ENCODE data around the gene EPB41L4A. TPM values are rescaled to one million over a fixed set of nuclear protein-coding genes. Genes with fewer than 3 reads are reported as not detected.

EPB41L4A gene
- total and polyA plus RNA-seq, 2 donors (not counting 3 experiments of a cell fraction or from before 2014, with no cell fraction given), result 6.0 to 17.9 TPM

DNA sequence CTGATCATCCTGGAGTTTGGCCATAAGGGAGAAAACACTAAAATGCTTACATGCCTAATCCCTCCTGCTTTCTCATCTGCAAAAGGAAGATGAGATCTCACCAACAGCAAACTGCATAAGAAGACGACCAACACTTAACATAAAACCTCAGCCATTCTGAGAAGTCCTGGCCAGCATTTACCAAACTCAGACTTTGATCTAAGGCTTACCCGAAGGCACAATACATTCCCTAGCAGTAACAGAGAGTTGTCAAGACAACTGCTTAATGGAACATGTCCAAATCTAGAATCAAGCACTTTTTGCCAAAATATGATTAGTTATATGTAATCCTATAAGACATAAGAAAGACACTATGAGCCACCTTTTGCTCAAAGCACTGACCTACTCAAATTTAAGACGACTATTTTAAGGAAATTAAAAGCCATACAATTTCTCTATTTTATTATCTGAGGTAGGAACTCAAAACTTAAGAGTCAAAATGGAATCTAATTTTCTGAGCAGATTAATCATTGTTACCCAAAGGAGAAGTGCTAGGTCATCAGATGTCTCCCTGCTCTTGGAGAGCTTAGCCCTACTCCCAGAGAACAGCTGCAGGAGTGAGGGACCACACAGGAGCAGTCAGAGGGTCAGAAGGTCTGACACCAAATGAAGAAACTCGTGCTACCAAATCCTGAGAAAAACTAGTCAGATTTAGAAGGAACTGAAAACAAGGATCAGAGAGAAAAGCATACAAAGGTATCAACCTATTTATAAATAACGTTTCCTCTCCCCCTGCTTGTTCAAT, 39.3 kb downstream of the EPB41L4A start:
- Histone ChIP-seq H3K27ac (ENCODE audit: insufficient read depth, low read depth, low read length) (no peak overlapping the region), H3K79me2 (ENCODE audit: control insufficient read depth, insufficient read depth, low read length) (no peaks in the 10 kb centered on the region), H3K4me1 (ENCODE audit: control insufficient read depth, extremely low read depth, insufficient read depth, low read length) (no peaks in the 10 kb centered on the region), H2AFZ (ENCODE audit: low read depth, low read length) (no peak overlapping the region), H3K36me3 (ENCODE audit: control insufficient read depth in 2 of 2, extremely low read depth in 1 of 2, insufficient read depth in 2 of 2, low read length in 2 of 2) (no peaks in the 10 kb centered on the region), H4K20me1 (replicated peaks; ENCODE audit: control insufficient read depth, extremely low read depth, insufficient read depth, low read length) (no peaks in the 10 kb centered on the region), H3K9me3 (replicated peaks; ENCODE audit: control insufficient read depth, insufficient read depth, low read length) (no peaks in the 10 kb centered on the region), H3K9me1 (replicated peaks; ENCODE audit: control insufficient read depth, extremely low read depth, insufficient read depth, low read length) (no peaks in the 10 kb centered on the region), H3K4me2 (ENCODE audit: insufficient read depth, low read length) (no peak overlapping the region), H3K27me3 (ENCODE audit: control insufficient read depth in 2 of 2, insufficient read depth in 2 of 2, low read length in 2 of 2) (no peaks in the 10 kb centered on the region), H3K4me3 (replicated peaks in 1 of 3; ENCODE audit: insufficient read depth in 1 of 3, low read depth in 1 of 3, low read length in 3 of 3) (no peak overlapping the region), H3K9ac (replicated peaks; ENCODE audit: extremely low read depth, insufficient read depth, low read length) (no peak overlapping the region)
- DNase-seq (ENCODE audit: low read depth, low spot score) (no peak), FAIRE-seq (peak; percentile 70)
- CTCF ChIA-PET, result no interaction called here
- intact Hi-C loops (cut with micrococcal nuclease) (no loop called here), dilution Hi-C loops (cut with MboI; ENCODE audit: extremely low pct_ligation_motif_present, low sequenced_read_pairs) (no loop called here)
- TF ChIP-seq, protein P1, sequence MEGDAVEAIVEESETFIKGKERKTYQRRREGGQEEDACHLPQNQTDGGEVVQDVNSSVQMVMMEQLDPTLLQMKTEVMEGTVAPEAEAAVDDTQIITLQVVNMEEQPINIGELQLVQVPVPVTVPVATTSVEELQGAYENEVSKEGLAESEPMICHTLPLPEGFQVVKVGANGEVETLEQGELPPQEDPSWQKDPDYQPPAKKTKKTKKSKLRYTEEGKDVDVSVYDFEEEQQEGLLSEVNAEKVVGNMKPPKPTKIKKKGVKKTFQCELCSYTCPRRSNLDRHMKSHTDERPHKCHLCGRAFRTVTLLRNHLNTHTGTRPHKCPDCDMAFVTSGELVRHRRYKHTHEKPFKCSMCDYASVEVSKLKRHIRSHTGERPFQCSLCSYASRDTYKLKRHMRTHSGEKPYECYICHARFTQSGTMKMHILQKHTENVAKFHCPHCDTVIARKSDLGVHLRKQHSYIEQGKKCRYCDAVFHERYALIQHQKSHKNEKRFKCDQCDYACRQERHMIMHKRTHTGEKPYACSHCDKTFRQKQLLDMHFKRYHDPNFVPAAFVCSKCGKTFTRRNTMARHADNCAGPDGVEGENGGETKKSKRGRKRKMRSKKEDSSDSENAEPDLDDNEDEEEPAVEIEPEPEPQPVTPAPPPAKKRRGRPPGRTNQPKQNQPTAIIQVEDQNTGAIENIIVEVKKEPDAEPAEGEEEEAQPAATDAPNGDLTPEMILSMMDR (IDR thresholded peaks at IDR 0.05; ENCODE audit: extremely low read depth in 1 of 2, insufficient read depth in 1 of 2, low read depth in 1 of 2, low read length in 2 of 2), result no peak
- TF ChIP-seq JUN (IDR thresholded peaks at IDR 0.05; ENCODE audit: borderline replicate concordance, insufficient read depth, insufficient read length, low read depth) (no peak), FOS (IDR thresholded peaks at IDR 0.05; ENCODE audit: borderline replicate concordance, insufficient read depth, low read length) (no peak), MYC (IDR thresholded peaks at IDR 0.05; ENCODE audit: low read depth, low read length) (no peak), GATA2 (IDR thresholded peaks at IDR 0.05; ENCODE audit: insufficient read depth, insufficient read length, low read depth, low read length) (no peak), POLR2AphosphoS5 (IDR thresholded peaks at IDR 0.05; ENCODE audit: insufficient read depth, low read depth, low read length) (no peak), POLR2A (IDR thresholded peaks at IDR 0.05; ENCODE audit: low read depth, low read length) (no peak), EZH2 (IDR thresholded peaks at IDR 0.05; ENCODE audit: borderline replicate concordance, low read depth, low read length, severe bottlenecking) (no peak)
- TF ChIP-seq, protein P2, sequence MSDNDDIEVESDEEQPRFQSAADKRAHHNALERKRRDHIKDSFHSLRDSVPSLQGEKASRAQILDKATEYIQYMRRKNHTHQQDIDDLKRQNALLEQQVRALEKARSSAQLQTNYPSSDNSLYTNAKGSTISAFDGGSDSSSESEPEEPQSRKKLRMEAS (IDR thresholded peaks at IDR 0.05; ENCODE audit: insufficient read depth, insufficient read length), result no peak
- POLR2A ChIA-PET, result no interaction called here
- BruUV-seq (replicated peaks), result no TSS peak
